HepG2 (cell line): ENCODE results near the gene ZFR. TPM values are rescaled to one million over a fixed set of nuclear protein-coding genes. Genes with fewer than 3 reads are reported as not detected.

Experiments
- ATF1 ChIP-seq: IDR thresholded peaks from 2 replicates; pipeline ENCODE4 v1.6.1; 2016; ENCODE audit warnings: mild to moderate bottlenecking, control low read depth
- GATAD2A ChIP-seq: IDR thresholded peaks from 2 replicates; pipeline ENCODE4 v1.6.1; 2016
- HIC2 ChIP-seq: sonication (generic); formaldehyde crosslinking; IDR thresholded peaks from 2 replicates; pipeline ENCODE4 v1.9.0; 2022; ENCODE audit warnings: low read depth, missing genetic modification reagents
- HMG20A ChIP-seq: IDR thresholded peaks from 2 replicates; pipeline ENCODE4 v1.6.1; 2016; ENCODE audit warnings: borderline replicate concordance
- JUNB ChIP-seq: sonication (generic); formaldehyde crosslinking; IDR thresholded peaks from 2 replicates; pipeline ENCODE4 v1.8.0; 2022; ENCODE audit warnings: missing genetic modification reagents, mild to moderate bottlenecking, borderline replicate concordance
- KDM4B ChIP-seq: sonication (generic); formaldehyde crosslinking; IDR thresholded peaks from 2 replicates; pipeline ENCODE4 v1.4.0; 2020; ENCODE audit warnings: missing genetic modification reagents
- LCORL ChIP-seq, 2 experiments: fragments of 450-650 bp in 1 of 2; sonication (generic) in 1 of 2; formaldehyde crosslinking in 1 of 2; IDR thresholded peaks; 2 replicates each; pipeline versions ENCODE4 v1.5.0 to v1.6.1; 2017 to 2020; ENCODE audit warnings: antibody characterized with exemption in 1 of 2, missing genetic modification reagents in 1 of 2
- MED1 ChIP-seq: sonication (generic); formaldehyde crosslinking; IDR thresholded peaks from 2 replicates; pipeline ENCODE4 v1.4.0; 2020; ENCODE audit warnings: missing genetic modification reagents
- RAD51 ChIP-seq: fragments of 450-650 bp; IDR thresholded peaks from 2 replicates; pipeline ENCODE4 v1.6.1; 2016; ENCODE audit warnings: borderline replicate concordance
- SMC3 ChIP-seq: IDR thresholded peaks from 2 replicates; pipeline ENCODE4 v1.6.1; 2011; ENCODE audit warnings: low read length, improper control_type of control experiment
- SOX6 ChIP-seq, 2 experiments: fragments of 450-650 bp in 1 of 2; sonication (generic) in 1 of 2; formaldehyde crosslinking in 1 of 2; IDR thresholded peaks; 2 replicates each; pipeline versions ENCODE4 v1.4.0 to v1.6.1; 2017 to 2020; ENCODE audit warnings: antibody characterized with exemption in 1 of 2, mild to moderate bottlenecking in 1 of 2, missing genetic modification reagents in 1 of 2
- SRY ChIP-seq: sonication (generic); formaldehyde crosslinking; IDR thresholded peaks from 2 replicates; pipeline ENCODE4 v1.8.0; 2022; ENCODE audit warnings: mild to moderate bottlenecking, missing genetic modification reagents
- ZMYM4 ChIP-seq: sonication (generic); formaldehyde crosslinking; IDR thresholded peaks from 2 replicates; pipeline ENCODE4 v1.8.1; 2023; ENCODE audit warnings: mild to moderate bottlenecking, missing genetic modification reagents
- ZNF264 ChIP-seq: sonication (generic); formaldehyde crosslinking; IDR thresholded peaks from 2 replicates; pipeline ENCODE4 v1.4.0; 2020; ENCODE audit warnings: missing genetic modification reagents
- ZNF605 ChIP-seq: sonication (generic); formaldehyde crosslinking; IDR thresholded peaks from 2 replicates; pipeline ENCODE4 v1.8.0; 2022; ENCODE audit warnings: mild to moderate bottlenecking, missing genetic modification reagents
- ZNF629 ChIP-seq: sonication (generic); formaldehyde crosslinking; conservative IDR thresholded peaks from 2 replicates; pipeline ENCODE4 v1.5.0; 2020; ENCODE audit warnings: missing genetic modification reagents
- ZNF678 ChIP-seq: sonication (generic); formaldehyde crosslinking; IDR thresholded peaks from 2 replicates; pipeline ENCODE4 v1.4.0; 2020; ENCODE audit warnings: mild to moderate bottlenecking, missing genetic modification reagents
- ZNF687 ChIP-seq: sonication (generic); formaldehyde crosslinking; IDR thresholded peaks from 2 replicates; pipeline ENCODE4 v1.5.1; 2020; ENCODE audit warnings: mild to moderate bottlenecking, missing genetic modification reagents, moderate library complexity
- polyA plus RNA-seq, 8 experiments: library from polyadenylated mRNA; depleted of rRNA in 3 of 8; stranded (reverse) in 7 of 8; unstranded in 1 of 8; fragments of >200 nt; fragmentation: Illumina TruSeq in 4 of 8; extraction: Trizol in 4 of 8; gene quantifications; 2 replicates each; pipeline versions ENCODE4 v1.2.1 to v1.2.3, GENCODE V29; 2011 to 2016; ENCODE audit warnings: low read depth in 4 of 8, missing spikeins in 1 of 8, mixed read lengths in 1 of 8; ENCODE audit not compliant: insufficient read depth in 1 of 8
- total RNA-seq, 5 experiments: library from RNA; depleted of rRNA; stranded (reverse); fragments of >200 nt; fragmentation: Illumina TruSeq; extraction: Trizol; gene quantifications; 2 replicates each; pipeline ENCODE4 v1.2.3, GENCODE V29; 2016; ENCODE audit warnings: low read depth in 1 of 5
- TF ChIP-seq, protein P1 (sequence below): IDR thresholded peaks from 2 replicates; pipeline ENCODE4 v1.6.1; 2012; ENCODE audit warnings: low read depth, low read length, improper control_type of control experiment

ZFR gene
- total and polyA plus RNA-seq, 2 of the 13 experiments (the other 11 are each of a cell fraction or from before 2014, with no cell fraction given): 89.0 to 92.8 TPM

DNA sequence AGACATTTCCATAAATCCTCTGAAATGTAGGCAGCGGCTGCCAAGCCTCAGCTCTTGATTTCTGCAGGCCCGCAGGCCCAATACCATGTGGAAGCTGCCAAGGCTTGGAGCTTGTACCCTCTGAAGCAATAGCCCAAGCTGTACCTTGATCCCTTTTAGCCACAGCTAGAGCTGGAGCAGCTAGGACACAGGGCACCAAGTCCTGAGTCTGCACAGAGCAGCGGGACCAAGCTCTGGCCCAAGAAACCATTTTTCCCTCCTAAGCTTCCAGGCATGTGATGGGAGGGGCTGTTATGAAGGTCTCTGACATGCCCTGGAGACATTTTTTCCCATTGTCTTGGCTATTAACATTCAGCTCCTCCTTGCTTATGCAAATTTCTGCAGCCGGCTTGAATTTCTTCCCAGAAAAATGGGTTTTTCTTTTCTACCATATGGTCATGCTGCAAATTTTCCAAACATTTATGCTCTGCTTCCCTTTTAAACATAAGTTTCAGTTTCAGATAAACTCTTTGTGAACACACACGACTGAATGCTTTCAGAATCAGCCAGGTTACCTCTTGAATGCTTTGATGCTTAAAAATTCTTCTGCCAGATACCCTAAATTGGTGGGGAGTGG lies 14.4 kb upstream of the ZFR start (continued):
- TF ChIP-seq HIC2 (CRISPR knock-in tag) (peak; percentile 68; the same call in 1 of the 2 replicates), SOX6 (IDR thresholded peaks at IDR 0.05) (no peak), SOX6 (CRISPR knock-in tag; IDR thresholded peaks at IDR 0.05) (no peak), ZMYM4 (peak; percentile 37; the same call in 1 of the 2 replicates), JUNB (CRISPR knock-in tag) (no peak), RAD51 (no peak), GATAD2A (peak; percentile 52; the same call in 1 of the 2 replicates), ZNF629 (CRISPR knock-in tag) (peak; percentile 55; the same call in 1 of the 2 replicates), SRY (CRISPR knock-in tag) (no peak), SMC3 (0 out of 2 replicates have a peak, but pooled peaks have one; percentile 12), ZNF605 (CRISPR knock-in tag) (no peak), LCORL (IDR thresholded peaks at IDR 0.05) (no peak), LCORL (CRISPR knock-in tag; IDR thresholded peaks at IDR 0.05) (no peak), MED1 (peak; percentile 23; the same call in 1 of the 2 replicates), ZNF264 (CRISPR knock-in tag) (0 out of 2 replicates have a peak, but pooled peaks have one; percentile 47), ZNF687 (peak; percentile 45), ATF1 (no peak), HMG20A (CRISPR knock-in tag) (peak; percentile 33; the same call in 1 of the 2 replicates), KDM4B (CRISPR knock-in tag) (no peak), ZNF678 (CRISPR knock-in tag) (no peak)
- TF ChIP-seq, protein P1, sequence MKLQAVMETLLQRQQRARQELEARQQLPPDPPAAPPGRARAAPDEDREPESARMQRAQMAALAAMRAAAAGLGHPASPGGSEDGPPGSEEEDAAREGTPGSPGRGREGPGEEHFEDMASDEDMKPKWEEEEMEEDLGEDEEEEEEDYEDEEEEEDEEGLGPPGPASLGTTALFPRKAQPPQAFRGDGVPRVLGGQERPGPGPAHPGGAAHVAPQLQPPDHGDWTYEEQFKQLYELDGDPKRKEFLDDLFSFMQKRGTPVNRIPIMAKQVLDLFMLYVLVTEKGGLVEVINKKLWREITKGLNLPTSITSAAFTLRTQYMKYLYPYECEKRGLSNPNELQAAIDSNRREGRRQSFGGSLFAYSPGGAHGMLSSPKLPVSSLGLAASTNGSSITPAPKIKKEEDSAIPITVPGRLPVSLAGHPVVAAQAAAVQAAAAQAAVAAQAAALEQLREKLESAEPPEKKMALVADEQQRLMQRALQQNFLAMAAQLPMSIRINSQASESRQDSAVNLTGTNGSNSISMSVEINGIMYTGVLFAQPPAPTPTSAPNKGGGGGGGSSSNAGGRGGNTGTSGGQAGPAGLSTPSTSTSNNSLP: 0 out of 2 replicates have a peak, but pooled peaks have one; percentile 20
